ENCODE measurements around the gene KRTAP17-1.
"Not testable (repeated sequence)": the region's sequence is repeated elsewhere in the genome, so short reads cannot be mapped to it uniquely, and the experiment has no call there.

Gene KRTAP17-1

DNA sequence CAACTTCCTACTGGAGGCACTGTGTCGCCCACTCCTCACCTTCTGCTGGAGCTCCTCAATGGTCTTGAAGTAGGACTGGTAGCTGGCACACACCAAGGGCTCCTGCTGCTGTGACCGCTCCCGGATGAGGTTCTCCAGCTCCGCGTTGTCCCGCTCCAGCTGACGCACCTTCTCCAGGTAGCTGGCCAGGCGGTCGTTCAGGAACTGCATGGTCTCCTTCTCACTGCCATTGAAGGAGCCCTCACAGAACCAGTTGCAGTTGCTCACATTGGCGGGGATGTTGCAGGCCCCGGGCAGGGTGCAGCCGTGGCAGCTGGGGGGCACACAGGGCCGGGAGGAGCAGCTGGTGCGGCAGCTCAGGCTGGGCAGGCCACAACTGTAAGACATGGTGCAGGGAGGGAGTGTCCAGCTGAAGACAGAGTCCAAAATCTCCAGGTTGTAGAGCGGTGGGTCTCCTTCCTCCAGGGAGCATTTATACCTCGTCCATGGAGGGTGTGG, 34.9 kb upstream of the KRTAP17-1 start, which contains the start of gene KRT33A:
Gene KRT33A (minus strand): TSS at position 448 of the 498 bp plus-strand sequence. CDS start 61 bp downstream, at position 387.
- H3K4me1 ChIP-seq (ENCODE audit: control extremely low read depth in 1 of 4, control insufficient read depth in 4 of 4, insufficient read depth in 4 of 4, low read length in 3 of 4), result not testable (repeated sequence)

DNA sequence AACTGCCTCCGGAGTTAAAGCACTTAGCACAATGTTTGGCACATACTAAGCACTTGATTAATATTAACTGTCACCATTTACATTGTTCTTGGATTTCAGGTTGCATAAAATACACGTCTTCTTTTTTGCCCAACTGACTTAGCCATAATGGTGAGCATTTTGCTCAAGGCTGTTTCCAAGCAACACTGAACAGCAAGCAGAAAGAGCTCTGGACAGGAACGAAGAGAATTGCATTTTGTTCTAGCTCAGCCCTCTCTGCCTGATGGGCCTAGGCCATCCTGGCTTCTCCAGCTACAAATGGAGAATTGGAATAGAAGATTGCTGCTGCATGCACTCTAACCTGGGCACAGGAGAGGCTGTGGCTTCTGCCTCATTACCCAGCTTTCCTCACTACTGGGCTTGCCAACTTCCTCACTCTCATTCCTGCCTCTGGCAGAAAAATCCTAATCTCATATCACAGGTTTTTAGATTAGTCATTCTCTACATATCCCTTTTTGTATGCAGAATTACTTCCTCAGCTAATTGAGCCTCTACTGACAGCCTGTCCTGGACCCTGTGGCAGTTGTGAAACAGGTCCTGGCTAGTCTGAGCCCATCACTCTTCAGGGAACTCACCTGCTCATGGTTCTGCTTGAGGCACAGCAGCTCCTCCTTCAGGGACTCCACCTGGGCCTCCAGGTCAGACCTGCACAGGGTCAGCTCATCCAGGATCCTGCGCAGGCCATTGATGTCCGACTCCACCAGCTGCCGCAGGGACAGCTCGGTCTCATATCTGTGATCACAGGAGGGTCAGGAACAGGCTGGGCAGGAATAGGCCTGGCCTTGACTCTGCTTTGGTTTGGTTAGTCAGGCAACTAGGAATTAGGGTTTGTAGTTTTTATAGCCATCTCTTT, 32.6 kb upstream of the KRTAP17-1 start:
- peak in 1 of 3 donors; percentile 4 for DNase-seq
- WGBS (ENCODE audit: insufficient coverage), result 97% methylated on average over 7 of the region's 7 CpGs
- no peaks in the 10 kb centered on the region for H3K4me1 ChIP-seq (ENCODE audit: control extremely low read depth in 1 of 4, control insufficient read depth in 4 of 4, insufficient read depth in 4 of 4, low read length in 3 of 4)
- POLR2A ChIA-PET, result interaction anchor here (0.5 kb wide), 1 partner anchor 131 kb away, joined by 3 read pairs; no protein-coding TSS in a partner anchor
- CTCF ChIA-PET, result interaction anchor here (0.5 kb wide), 1 partner anchor 431 kb away, joined by 3 read pairs; no protein-coding TSS in a partner anchor
- no peaks in the 10 kb centered on the region for H3K36me3 ChIP-seq (ENCODE audit: control insufficient read depth in 4 of 4, insufficient read depth in 4 of 4, low read length in 3 of 4)
- no peak overlapping the region for H3K4me3 ChIP-seq (ENCODE audit: control insufficient read depth in 1 of 7, extremely low read depth in 1 of 7, insufficient read depth in 4 of 7, low read depth in 2 of 7, low read length in 6 of 7)
- no peak overlapping the region for H3K27ac ChIP-seq (ENCODE audit: insufficient read depth in 1 of 2, low read depth in 1 of 2, low read length in 2 of 2, poor library complexity in 1 of 2, severe bottlenecking in 2 of 2)
- peaks cover 0 to 4% (median 0%) of the 10 kb centered on the region in 5 experiments for H3K9me3 ChIP-seq (ENCODE audit: control extremely low read depth in 1 of 5, control insufficient read depth in 4 of 5, insufficient read depth in 2 of 5, low read depth in 1 of 5, low read length in 4 of 5)
- peaks cover 0 to 3% (median 0%) of the 10 kb centered on the region in 5 experiments for H3K27me3 ChIP-seq (replicated peaks in 2 of 5; ENCODE audit: control insufficient read depth in 4 of 5, insufficient read depth in 5 of 5, low read length in 4 of 5)

More for the DNA sequence above, 34.9 kb upstream of the KRTAP17-1 start, which contains the start of gene KRT33A:
- POLR2A ChIA-PET; H3K4me3 ChIP-seq (ENCODE audit: control insufficient read depth in 1 of 7, extremely low read depth in 1 of 7, insufficient read depth in 4 of 7, low read depth in 2 of 7, low read length in 6 of 7); DNase-seq; H3K36me3 ChIP-seq (ENCODE audit: control insufficient read depth in 4 of 4, insufficient read depth in 4 of 4, low read length in 3 of 4); H3K27ac ChIP-seq (ENCODE audit: insufficient read depth in 1 of 2, low read depth in 1 of 2, low read length in 2 of 2, poor library complexity in 1 of 2, severe bottlenecking in 2 of 2); H3K9me3 ChIP-seq (ENCODE audit: control extremely low read depth in 1 of 5, control insufficient read depth in 4 of 5, insufficient read depth in 2 of 5, low read depth in 1 of 5, low read length in 4 of 5); H3K27me3 ChIP-seq (replicated peaks in 2 of 5; ENCODE audit: control insufficient read depth in 4 of 5, insufficient read depth in 5 of 5, low read length in 4 of 5): not testable (repeated sequence)
- CTCF ChIA-PET, result interaction anchor here (0.6 to 1.2 kb wide), 2 partner anchors 21 to 25 kb away, joined by 3 read pairs; no protein-coding TSS in a partner anchor
- 98% methylated on average over 6 of the region's 16 CpGs for WGBS (ENCODE audit: insufficient coverage)

DNA sequence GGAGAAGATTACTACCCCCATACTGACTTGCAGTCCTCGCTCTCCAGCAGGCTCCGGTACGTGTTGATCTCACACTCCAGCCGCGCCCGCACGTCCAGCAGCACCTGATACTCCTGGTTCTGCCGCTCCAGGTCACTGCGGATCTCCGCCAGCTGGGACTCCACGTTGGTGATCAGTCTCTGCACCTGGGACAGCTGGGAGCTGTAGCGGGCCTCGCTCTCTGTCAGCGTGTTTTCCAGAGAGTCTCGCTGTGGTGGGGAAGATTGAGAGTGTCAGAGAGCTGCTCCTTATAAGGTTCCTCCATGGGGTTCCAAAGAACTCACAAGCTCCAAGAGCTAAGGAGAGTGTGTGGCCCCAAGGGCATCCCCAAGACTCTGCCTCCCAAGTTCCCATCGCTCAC, 30.9 kb upstream of the KRTAP17-1 start:
- H3K4me1 ChIP-seq (ENCODE audit: control extremely low read depth in 1 of 4, control insufficient read depth in 4 of 4, insufficient read depth in 4 of 4, low read length in 3 of 4); DNase-seq; CTCF ChIA-PET; H3K36me3 ChIP-seq (ENCODE audit: control insufficient read depth in 4 of 4, insufficient read depth in 4 of 4, low read length in 3 of 4); H3K27ac ChIP-seq (ENCODE audit: insufficient read depth in 1 of 2, low read depth in 1 of 2, low read length in 2 of 2, poor library complexity in 1 of 2, severe bottlenecking in 2 of 2); H3K4me3 ChIP-seq (ENCODE audit: control insufficient read depth in 1 of 7, extremely low read depth in 1 of 7, insufficient read depth in 4 of 7, low read depth in 2 of 7, low read length in 6 of 7); H3K27me3 ChIP-seq (replicated peaks in 2 of 5; ENCODE audit: control insufficient read depth in 4 of 5, insufficient read depth in 5 of 5, low read length in 4 of 5); POLR2A ChIA-PET: not testable (repeated sequence)
- H3K9me3 ChIP-seq (ENCODE audit: control extremely low read depth in 1 of 5, control insufficient read depth in 4 of 5, insufficient read depth in 2 of 5, low read depth in 1 of 5, low read length in 4 of 5), result peaks cover 0 to 13% (median 5%) of the 10 kb centered on the region in 5 experiments
- WGBS (ENCODE audit: insufficient coverage), result 96% methylated on average over 15 of the region's 16 CpGs

DNA sequence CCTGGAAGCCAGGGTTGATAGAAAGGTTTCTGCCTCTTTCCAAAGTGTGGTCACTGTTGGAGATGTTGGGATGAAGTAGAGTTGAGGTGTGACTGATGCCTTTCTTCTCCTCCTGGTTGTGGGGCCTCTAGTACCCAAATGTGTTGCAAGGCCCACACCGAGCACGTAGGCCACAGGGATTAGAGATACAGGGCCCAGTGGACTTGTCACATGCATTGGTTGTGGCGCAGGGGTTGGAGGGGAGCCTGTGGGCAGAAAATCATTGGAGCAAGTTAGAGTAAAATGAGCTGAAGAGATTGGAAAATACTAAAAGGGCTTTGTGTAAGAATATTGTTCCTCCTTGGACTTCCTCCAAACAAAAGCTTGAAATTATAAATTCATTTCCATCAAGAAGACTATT, 30.5 kb upstream of the KRTAP17-1 start:
- Histone ChIP-seq H3K4me3 (ENCODE audit: control insufficient read depth in 1 of 7, extremely low read depth in 1 of 7, insufficient read depth in 4 of 7, low read depth in 2 of 7, low read length in 6 of 7) (no peak overlapping the region), H3K36me3 (ENCODE audit: control insufficient read depth in 4 of 4, insufficient read depth in 4 of 4, low read length in 3 of 4) (no peaks in the 10 kb centered on the region), H3K4me1 (ENCODE audit: control extremely low read depth in 1 of 4, control insufficient read depth in 4 of 4, insufficient read depth in 4 of 4, low read length in 3 of 4) (no peaks in the 10 kb centered on the region), H3K27ac (ENCODE audit: insufficient read depth in 1 of 2, low read depth in 1 of 2, low read length in 2 of 2, poor library complexity in 1 of 2, severe bottlenecking in 2 of 2) (no peak overlapping the region), H3K27me3 (replicated peaks in 2 of 5; ENCODE audit: control insufficient read depth in 4 of 5, insufficient read depth in 5 of 5, low read length in 4 of 5) (peaks cover 0 to 3% (median 0%) of the 10 kb centered on the region in 5 experiments), H3K9me3 (ENCODE audit: control extremely low read depth in 1 of 5, control insufficient read depth in 4 of 5, insufficient read depth in 2 of 5, low read depth in 1 of 5, low read length in 4 of 5) (peaks cover 0 to 13% (median 5%) of the 10 kb centered on the region in 5 experiments)
- ChIA-PET POLR2A (no interaction called here), CTCF (no interaction called here)
- no peak for DNase-seq
- no CpG with 5 or more reads among the region's 3 CpGs for WGBS (ENCODE audit: insufficient coverage)

DNA sequence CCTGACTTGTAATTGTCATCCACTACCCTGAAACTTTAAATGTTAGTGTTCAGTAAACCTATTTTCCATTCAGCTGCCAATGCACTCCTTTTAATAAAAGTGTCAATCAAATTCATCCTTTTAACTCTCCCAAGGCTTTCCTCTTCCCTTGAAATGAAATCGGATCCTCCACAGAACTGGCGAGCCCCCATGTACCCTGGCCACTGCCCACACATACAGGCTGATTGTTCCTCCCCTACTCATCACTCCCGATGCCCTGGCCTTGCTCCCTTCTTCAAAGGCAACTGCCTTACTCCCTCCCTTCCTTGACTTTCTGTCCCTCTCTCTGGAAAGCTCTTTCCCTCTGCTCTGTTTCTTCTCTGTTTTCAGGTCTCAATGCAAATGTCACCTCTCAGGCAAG, 27.5 kb upstream of the KRTAP17-1 start:
- Histone ChIP-seq H3K27ac (ENCODE audit: insufficient read depth in 1 of 2, low read depth in 1 of 2, low read length in 2 of 2, poor library complexity in 1 of 2, severe bottlenecking in 2 of 2) (no peak overlapping the region), H3K4me1 (ENCODE audit: control extremely low read depth in 1 of 4, control insufficient read depth in 4 of 4, insufficient read depth in 4 of 4, low read length in 3 of 4) (peaks cover 0 to 2% (median 0%) of the 10 kb centered on the region in 4 experiments), H3K4me3 (ENCODE audit: control insufficient read depth in 1 of 7, extremely low read depth in 1 of 7, insufficient read depth in 4 of 7, low read depth in 2 of 7, low read length in 6 of 7) (no peak overlapping the region), H3K9me3 (ENCODE audit: control extremely low read depth in 1 of 5, control insufficient read depth in 4 of 5, insufficient read depth in 2 of 5, low read depth in 1 of 5, low read length in 4 of 5) (peaks cover 0 to 13% (median 5%) of the 10 kb centered on the region in 5 experiments), H3K27me3 (replicated peaks in 2 of 5; ENCODE audit: control insufficient read depth in 4 of 5, insufficient read depth in 5 of 5, low read length in 4 of 5) (no peaks in the 10 kb centered on the region), H3K36me3 (ENCODE audit: control insufficient read depth in 4 of 4, insufficient read depth in 4 of 4, low read length in 3 of 4) (no peaks in the 10 kb centered on the region)
- WGBS (ENCODE audit: insufficient coverage), result 94% methylated on average over 3 of the region's 3 CpGs
- POLR2A ChIA-PET, result no interaction called here
- CTCF ChIA-PET, result interaction anchor here (2.0 kb wide), 1 partner anchor 9 kb away, joined by 5 read pairs; no protein-coding TSS in a partner anchor
- no peak for DNase-seq

DNA sequence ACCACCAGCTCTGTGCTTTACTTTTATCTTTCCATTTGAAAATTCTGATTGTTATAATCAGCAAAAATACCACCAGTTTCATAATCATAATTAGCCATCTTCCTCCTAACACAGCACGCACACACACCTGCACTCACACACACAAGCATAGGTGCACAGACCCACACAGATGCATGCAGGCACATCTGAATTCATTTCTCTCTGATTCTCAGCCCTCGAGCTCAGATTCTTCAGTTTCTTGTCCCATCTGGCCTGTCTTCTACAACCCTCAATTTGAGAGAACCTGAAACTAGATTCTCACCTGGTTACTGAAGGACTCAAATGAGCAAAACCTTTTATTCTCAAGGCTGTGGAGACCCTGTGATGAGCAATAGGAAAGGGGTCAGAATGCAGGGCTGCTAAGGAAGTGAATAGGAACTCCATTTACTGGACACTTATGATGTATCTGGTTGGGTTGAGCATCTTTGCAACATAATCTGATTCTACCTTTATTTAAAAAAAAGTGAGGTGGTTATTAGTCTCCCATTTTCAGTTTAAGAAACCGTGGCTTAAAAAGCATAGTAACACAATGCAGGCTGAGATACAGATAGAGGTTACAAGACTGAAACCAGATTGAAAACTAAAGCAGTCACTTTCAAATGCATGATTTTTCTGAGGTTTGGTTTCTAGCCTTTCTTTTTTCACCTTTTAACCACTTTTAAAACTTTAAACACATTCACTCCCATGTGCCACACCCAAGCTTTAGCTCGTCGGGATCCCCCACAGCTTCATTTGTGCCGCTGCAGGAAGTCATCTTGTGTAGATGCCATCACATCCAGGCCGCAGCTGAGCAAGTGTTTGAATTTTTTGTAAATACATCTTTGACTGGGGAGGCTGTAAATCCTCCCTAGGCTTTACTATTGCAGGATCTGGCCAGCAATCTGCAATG, 25.7 kb upstream of the KRTAP17-1 start:
- H3K27ac ChIP-seq (ENCODE audit: insufficient read depth in 1 of 2, low read depth in 1 of 2, low read length in 2 of 2, poor library complexity in 1 of 2, severe bottlenecking in 2 of 2), result no peak overlapping the region
- no peak overlapping the region for H3K4me3 ChIP-seq (ENCODE audit: control insufficient read depth in 1 of 7, extremely low read depth in 1 of 7, insufficient read depth in 4 of 7, low read depth in 2 of 7, low read length in 6 of 7)
- no peaks in the 10 kb centered on the region for H3K27me3 ChIP-seq (replicated peaks in 2 of 5; ENCODE audit: control insufficient read depth in 4 of 5, insufficient read depth in 5 of 5, low read length in 4 of 5)
- ChIA-PET POLR2A (no interaction called here), CTCF (no interaction called here)
- DNase-seq, result no peak
- whole genome bisulfite sequencing (ENCODE audit: insufficient coverage), result 95% methylated on average over 6 of the region's 7 CpGs
- H3K36me3 ChIP-seq (ENCODE audit: control insufficient read depth in 4 of 4, insufficient read depth in 4 of 4, low read length in 3 of 4), result no peaks in the 10 kb centered on the region
- H3K4me1 ChIP-seq (ENCODE audit: control extremely low read depth in 1 of 4, control insufficient read depth in 4 of 4, insufficient read depth in 4 of 4, low read length in 3 of 4), result peaks cover 0 to 2% (median 0%) of the 10 kb centered on the region in 4 experiments
- peaks cover 0 to 13% (median 5%) of the 10 kb centered on the region in 5 experiments for H3K9me3 ChIP-seq (ENCODE audit: control extremely low read depth in 1 of 5, control insufficient read depth in 4 of 5, insufficient read depth in 2 of 5, low read depth in 1 of 5, low read length in 4 of 5)
